Measurements from ENCODE around the gene TENM4. TPM values are rescaled to one million over a fixed set of nuclear protein-coding genes. Genes with fewer than 3 reads are reported as not detected.

The TENM4 gene
- total RNA-seq, 2 experiments from 2014 or later, result not detected

- Mint-ChIP-seq H3K27ac (no peak overlapping the region), H3K9me3 (no peaks in the 10 kb centered on the region), H3K4me3 (no peak overlapping the region), H3K27me3 (peaks cover 5% of the 10 kb centered on the region), H3K4me1 (ENCODE audit: low read depth) (no peaks in the 10 kb centered on the region), H3K36me3 (ENCODE audit: low read depth) (no peaks in the 10 kb centered on the region)
- intact Hi-C loops (cut with micrococcal nuclease), result no loop called here
- no peak for ATAC-seq
- DNase-seq, result no peak
- no peak for TF ChIP-seq CTCF (IDR thresholded peaks at IDR 0.05)
- ChIA-PET POLR2A (no interaction called here), CTCF (interaction anchor here (1.0 kb wide), 1 partner anchor 11 kb away, joined by 4 read pairs; no protein-coding TSS in a partner anchor)
These were observed 736.0 kb downstream of the TENM4 start for GRCh38 chr11:78704811-78705210.

DNA sequence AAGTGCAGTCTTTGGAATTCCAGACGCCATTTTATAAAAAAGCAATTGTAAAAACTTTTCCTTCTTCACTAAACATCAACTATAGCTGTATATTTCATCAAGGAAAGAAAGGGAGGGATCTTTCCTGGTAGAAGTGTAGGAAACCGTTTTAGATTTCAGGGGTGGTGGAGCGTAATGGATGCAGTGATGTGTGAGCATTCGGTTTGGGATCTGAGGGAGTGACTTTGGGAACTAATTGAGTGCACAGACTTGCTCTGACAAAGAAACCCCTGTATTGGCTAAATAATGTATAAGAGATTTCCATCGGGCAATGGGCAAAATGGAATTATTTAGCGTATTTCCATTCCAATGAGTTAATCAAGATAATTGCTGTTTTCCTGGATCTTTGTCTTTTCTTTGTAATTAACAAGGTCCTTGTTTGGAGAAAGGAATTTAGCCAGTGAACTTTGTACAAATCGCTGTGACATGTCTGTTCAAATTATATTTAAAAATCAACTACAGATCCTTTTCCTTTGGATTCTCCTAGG is 741.2 kb downstream of the TENM4 start:
- no peak for TF ChIP-seq CTCF (IDR thresholded peaks at IDR 0.05)
- CTCF ChIA-PET, result interaction anchor here (1.3 to 2.0 kb wide), 2 partner anchors 14 to 16 kb away, joined by 5 to 8 read pairs; no protein-coding TSS in a partner anchor
- intact Hi-C loops (cut with micrococcal nuclease), result no loop called here
- Mint-ChIP-seq H3K4me3 (no peak overlapping the region), H3K4me1 (ENCODE audit: low read depth) (no peaks in the 10 kb centered on the region), H3K27me3 (peaks cover 16% of the 10 kb centered on the region), H3K9me3 (no peaks in the 10 kb centered on the region), H3K27ac (no peak overlapping the region), H3K36me3 (ENCODE audit: low read depth) (no peaks in the 10 kb centered on the region)
- DNase-seq (no peak), ATAC-seq (no peak)
- POLR2A ChIA-PET, result no interaction called here

DNA sequence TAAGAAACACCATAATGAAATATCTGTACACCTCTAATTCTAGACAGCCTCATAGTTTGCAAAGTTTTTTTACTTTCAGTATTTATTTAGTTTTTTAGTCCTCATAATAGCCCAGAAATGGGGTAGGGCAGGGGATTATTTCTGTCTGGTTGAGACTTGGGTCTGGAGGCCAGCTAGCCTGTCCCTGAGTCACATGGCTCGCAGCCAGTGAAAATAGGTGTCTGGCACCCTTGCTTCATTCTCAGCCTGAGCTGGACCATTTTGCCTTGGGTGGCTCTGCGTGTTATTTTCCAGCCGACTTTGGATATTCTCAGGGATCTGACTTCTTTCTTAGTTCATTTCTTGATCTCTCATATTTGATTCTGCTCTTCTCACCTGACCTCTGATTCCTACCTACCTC is 742.2 kb downstream of the TENM4 start:
- DNase-seq (no peak), ATAC-seq (no peak)
- no peak for TF ChIP-seq CTCF (IDR thresholded peaks at IDR 0.05)
- H3K27ac Mint-ChIP-seq, result no peak overlapping the region
- no peak overlapping the region for H3K4me3 Mint-ChIP-seq
- H3K36me3 Mint-ChIP-seq (ENCODE audit: low read depth), result no peaks in the 10 kb centered on the region
- intact Hi-C loops (cut with micrococcal nuclease), result no loop called here
- no peaks in the 10 kb centered on the region for H3K4me1 Mint-ChIP-seq (ENCODE audit: low read depth)
- ChIA-PET POLR2A (no interaction called here), CTCF (interaction anchor here (2.8 kb wide), 1 partner anchor 17 kb away, joined by 14 read pairs; no protein-coding TSS in a partner anchor)
- peaks cover 16% of the 10 kb centered on the region for H3K27me3 Mint-ChIP-seq
- no peaks in the 10 kb centered on the region for H3K9me3 Mint-ChIP-seq

- Mint-ChIP-seq H3K27ac (no peak overlapping the region), H3K9me3 (no peaks in the 10 kb centered on the region), H3K4me3 (no peak overlapping the region), H3K36me3 (ENCODE audit: low read depth) (no peaks in the 10 kb centered on the region), H3K27me3 (peaks cover 15% of the 10 kb centered on the region), H3K4me1 (ENCODE audit: low read depth) (no peaks in the 10 kb centered on the region)
- POLR2A ChIA-PET, result no interaction called here
- DNase-seq (no peak), ATAC-seq (no peak)
- intact Hi-C loops (cut with micrococcal nuclease), result no loop called here
- CTCF ChIA-PET, result interaction anchor here (2.8 kb wide), 1 partner anchor 19 kb away, joined by 14 read pairs; no protein-coding TSS in a partner anchor
- TF ChIP-seq CTCF (IDR thresholded peaks at IDR 0.05), result no peak
These were observed 744.7 kb downstream of the TENM4 start for GRCh38 chr11:78696177-78696576.

- H3K4me3 Mint-ChIP-seq, result no peak overlapping the region
- CTCF ChIA-PET, result interaction anchor here (1.2 kb wide), 1 partner anchor 46 kb away, joined by 4 read pairs; no protein-coding TSS in a partner anchor
- H3K27me3 Mint-ChIP-seq, result peaks cover 17% of the 10 kb centered on the region
- no peak for TF ChIP-seq CTCF (IDR thresholded peaks at IDR 0.05)
- ATAC-seq (no peak), DNase-seq (no peak)
- POLR2A ChIA-PET, result interaction anchor here (1.0 kb wide), 1 partner anchor 17 kb away, joined by 3 read pairs; no protein-coding TSS in a partner anchor
- no peaks in the 10 kb centered on the region for H3K9me3 Mint-ChIP-seq
- H3K4me1 Mint-ChIP-seq (ENCODE audit: low read depth), result no peaks in the 10 kb centered on the region
- no peaks in the 10 kb centered on the region for H3K36me3 Mint-ChIP-seq (ENCODE audit: low read depth)
- no peak overlapping the region for H3K27ac Mint-ChIP-seq
- intact Hi-C loops (cut with micrococcal nuclease), result no loop called here
These were observed 746.7 kb downstream of the TENM4 start for GRCh38 chr11:78694152-78694551.

All from activated CD8-positive, alpha-beta T cell treated with anti-CD3 and anti-CD28 coated beads for 36 hours (primary cell).